DMS53 treated with DMSO at 0.1 percent for 48 hours (cell line): Measurements from ENCODE around the gene DOK1.
A peak's percentile ranks its signal among the peaks of the same experiment; 100 is the strongest.
"Not testable (repeated sequence)": the region's sequence is repeated elsewhere in the genome, so short reads cannot be mapped to it uniquely, and the experiment has no call there.

ENCODE experiments used
- DNase-seq: peaks from one replicate; lab custom pipeline; 2025; ENCODE audit not compliant: unreplicated experiment; lab: John Stamatoyannopoulos, UW

DOK1 gene

DNA sequence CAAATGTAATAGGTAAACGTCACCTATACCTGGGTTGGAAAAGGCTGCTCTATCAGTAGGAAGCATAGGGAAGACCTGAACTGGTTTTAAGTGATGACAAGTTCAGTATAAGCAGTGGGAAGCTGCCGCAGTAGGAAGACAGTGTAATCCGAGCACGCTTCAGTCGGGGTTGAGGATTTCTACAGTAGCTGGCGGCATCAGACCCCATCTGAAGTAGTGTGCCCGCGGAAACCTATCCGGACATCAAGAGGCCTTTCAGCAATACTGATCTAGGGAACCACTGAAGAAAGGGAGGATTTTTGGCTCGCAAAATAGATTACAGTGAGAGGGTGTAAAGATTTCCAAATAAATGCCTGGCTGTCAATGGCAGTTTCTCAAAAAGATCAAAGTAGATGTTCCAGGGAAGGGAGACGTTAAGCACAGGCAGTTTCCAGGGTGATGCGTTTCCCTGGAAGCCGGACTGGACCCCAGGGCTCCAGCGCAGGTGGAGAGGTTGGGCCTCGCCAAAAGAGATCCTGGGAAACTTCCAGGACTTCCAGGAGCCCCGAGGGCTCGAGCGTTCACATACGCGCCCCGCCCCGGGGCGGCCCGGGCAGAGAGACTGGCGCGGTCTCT lies 6.1 kb upstream of the DOK1 start:
- no peak for DNase-seq

DNA sequence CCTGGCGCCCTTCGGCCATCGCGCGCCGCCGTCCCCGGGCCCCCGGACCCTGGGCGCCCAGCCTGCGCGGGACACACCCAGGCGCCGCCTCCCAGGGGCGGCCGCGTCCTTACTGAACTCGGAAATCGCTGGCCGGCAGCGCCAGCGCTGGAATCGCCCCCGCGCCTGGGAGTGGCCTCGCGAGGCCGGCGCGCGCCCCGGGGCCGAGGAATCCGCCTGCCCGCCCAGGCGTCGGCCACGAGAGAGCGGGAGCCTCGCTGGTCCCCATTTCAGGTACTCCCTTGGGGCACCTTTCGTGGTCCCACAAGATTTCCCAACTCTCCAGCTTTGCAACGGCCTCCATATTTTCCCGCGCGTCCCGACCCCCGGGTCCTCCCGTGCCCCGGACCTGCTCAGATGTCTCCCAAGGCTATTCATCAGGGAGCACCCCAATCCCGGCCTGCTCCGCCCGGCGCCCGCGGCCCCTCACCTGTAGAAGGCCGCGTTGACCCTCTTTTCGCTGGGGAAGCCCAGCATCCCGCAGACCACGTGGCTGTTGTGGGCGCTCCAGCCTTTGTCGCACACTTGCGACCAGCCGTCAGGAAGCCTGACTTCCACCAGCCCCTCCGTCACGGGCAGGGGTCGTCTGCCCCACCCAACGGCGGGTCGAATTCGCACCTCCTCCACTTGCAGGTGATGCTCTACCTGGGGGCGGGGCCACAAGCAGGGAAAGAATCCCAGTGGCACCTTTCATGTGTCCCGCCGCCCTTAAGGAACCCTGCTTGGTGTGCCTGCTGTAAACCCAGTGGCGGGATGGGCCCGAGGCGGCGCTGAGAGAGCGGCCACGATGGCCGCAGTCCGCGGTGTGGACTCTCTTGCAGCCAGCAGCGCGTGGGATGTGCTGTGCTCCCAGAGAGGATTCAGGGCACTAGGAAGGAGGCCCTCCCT lies 5.4 kb upstream of the DOK1 start:
- peak; percentile 35 for DNase-seq

DNA sequence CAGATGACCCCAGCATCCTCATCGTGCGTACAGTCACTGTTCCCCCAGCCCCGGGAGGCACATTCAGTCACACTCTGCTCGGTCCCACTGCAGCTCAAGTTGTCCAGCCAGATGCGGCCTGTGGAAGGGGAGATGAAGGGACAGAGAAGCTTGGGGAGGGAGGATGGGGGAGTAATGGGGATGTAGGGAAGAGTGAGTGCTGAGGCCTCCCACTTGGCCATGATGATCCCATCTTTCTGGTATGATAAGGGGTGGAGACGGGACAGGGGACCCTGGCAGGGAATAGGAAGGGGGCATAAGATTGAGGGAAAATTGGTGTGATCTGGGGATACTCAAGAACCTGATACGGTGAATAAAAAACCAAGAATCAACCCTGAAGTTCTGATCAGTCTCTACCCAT lies 4.3 kb upstream of the DOK1 start:
- DNase-seq = no peak

DNA sequence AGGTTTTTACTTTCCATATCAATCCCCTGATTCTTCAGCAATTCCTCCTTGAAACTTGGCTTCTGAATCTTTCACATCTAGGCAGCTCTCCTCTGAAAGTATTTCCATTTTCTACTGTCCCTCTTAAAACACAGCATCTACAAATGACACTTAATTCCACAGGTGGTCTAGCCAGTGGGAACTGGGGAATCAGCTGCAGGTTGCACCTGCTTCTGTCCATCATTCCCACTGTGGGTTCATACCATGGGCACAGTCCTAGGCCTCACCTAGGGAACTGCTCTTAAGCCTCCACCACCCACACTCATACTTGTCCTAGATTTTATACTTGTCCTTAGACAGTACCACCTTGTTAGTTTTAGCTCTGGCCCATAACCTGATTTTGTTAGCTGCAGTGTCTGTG lies 3.0 kb upstream of the DOK1 start:
- no peak for DNase-seq

DNA sequence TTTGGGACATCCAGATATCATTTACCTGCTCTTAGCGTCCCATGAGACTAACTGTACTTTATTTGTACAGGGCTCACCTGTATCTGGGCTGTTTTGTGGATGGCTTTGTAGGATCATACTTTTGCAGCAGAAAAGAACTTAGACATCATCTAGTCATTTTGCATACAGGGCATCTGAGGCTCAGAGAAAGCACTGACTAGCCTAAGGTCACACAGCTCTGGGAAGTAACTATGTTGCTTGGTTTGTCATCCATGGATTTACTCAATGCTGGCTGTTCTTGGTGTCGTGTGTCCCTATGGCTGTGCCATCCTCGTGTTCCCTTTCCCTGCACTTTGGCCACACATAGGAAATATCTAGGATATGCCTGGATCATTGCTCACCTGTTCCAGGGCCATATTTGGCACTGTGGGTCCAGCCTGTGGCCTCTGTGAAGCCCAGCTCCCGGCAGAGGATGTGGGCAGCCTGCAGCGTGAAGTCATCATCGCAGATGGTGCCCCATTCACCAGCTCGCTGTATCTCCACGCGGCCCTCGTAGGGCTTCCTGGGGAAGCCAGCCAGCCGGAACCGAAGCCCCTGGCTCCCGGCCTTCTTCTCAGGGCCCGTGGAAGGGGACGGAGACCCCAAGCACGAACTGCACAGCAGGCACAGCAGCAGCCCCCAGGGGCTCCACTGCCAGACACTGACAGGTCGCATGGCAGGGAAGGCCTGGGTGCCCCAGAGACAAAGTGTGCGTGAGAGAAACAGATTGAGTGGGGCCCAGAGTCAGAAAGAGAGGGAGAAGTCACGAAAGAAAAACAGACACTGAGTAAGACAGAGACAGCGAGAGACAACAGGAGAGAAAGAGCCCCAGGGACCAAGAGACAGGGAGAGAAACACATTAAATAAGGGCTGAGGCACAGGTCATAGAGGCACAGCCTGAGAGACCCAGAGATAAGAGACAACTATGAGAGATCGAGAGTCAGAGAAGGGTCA lies 2.3 kb upstream of the DOK1 start:
- DNase-seq = no peak

DNA sequence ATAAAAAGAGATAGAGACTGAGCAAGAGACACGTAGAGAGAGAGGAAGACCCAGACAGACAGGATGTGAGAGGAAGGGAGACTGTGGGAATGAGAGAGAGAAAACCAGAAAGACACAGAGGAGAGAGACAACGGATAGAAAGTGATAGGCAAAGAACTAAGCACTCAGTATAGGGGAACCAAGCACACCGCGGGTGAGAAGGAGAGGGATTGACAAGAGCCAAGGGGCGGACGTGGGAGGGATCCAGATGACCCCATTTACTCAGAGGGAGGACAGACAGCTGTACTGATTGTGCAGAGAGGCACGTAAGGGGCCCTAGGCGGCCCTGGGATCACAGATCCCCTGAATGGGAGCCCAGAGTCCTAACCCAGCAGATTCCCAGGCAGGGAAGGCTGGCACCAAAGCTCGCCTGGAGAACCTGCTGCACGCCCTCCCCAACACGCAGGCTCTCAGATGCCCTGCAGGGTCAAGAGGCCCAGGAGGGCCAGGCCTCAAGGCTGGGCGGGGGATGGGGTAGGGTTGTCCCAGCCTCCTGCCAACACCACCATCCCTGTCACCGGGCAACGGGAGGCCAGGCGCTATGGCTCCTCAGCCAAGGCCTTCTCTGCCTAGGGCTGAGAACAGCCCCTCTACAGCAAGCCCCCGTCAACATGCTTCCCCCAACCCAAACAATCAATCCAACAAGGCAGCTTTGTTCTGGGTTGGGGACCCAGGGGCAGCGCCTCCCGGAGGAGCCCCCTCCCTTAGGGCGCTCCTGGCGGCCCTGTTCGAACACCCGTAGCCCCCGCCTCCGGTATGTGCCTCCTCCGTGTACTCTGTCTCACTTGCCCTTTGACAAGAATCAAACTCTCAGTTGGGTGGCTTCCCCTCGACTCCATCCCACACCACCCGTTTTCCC lies 1.4 kb upstream of the DOK1 start:
- DNase-seq = no peak

DNA sequence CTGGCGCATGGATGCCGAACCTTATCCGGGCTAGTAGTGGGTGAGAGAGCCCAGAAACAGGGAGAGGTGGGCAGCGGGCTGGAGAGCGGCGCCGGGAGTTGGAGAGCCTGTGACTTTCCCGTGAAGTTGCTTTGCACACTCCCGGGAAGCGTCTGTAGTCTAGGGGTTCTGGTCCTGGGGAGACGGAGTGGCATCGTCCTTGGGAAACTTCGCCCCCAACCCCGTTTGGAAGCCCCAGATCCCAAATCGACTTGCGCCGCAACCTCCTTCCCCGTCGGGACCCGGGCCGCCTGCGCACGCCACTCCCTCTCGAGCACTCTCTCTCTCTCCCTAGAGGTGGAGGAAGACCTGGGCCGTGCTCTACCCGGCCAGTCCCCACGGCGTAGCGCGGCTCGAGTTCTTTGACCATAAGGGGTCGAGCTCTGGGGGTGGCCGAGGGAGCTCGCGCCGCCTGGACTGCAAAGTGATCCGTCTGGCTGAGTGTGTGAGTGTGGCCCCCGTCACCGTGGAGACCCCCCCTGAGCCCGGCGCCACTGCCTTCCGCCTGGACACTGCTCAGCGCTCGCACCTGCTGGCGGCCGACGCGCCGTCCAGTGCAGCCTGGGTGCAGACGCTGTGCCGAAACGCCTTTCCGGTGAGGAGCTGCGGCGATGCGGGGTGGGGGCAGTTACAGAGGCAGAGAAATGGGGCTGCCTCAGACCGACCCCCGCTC lies 456 bp downstream of the DOK1 start:
- DNase-seq = peak; percentile 70

DNA sequence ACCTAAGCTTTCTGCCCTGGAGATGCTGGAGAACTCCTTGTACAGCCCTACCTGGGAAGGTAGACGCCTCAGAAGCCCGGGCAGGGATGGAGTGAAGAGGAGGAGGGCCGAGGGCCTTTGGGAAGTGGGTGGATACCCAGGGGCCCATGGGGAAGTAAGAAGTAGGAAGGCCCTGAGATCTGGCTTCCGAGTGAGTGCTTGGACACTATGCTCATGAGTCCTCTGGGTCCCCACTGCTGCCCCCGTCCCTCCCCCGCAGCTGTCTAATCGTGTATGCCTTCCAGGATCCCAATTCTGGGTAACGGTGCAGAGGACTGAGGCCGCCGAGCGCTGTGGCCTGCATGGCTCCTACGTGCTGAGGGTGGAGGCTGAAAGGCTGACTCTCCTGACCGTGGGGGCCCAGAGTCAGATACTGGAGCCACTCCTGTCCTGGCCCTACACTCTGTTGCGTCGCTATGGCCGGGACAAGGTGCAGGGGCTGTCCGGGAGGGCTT lies 1.1 kb downstream of the DOK1 start:
- no peak for DNase-seq

DNA sequence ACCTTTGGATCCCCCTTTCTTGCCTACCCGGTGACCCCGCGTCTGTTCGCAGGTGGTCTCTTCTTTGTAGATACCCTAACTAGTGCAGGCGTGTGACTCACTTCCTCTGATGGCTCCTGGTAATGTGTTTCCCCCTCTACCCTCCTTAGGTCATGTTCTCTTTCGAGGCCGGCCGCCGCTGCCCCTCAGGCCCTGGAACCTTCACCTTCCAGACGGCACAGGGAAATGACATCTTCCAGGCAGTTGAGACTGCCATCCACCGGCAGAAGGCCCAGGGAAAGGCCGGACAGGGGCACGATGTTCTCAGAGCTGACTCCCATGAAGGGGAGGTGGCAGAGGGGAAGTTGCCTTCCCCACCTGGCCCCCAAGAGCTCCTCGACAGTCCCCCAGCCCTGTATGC lies 1.6 kb downstream of the DOK1 start:
- DNase-seq = no peak

DNA sequence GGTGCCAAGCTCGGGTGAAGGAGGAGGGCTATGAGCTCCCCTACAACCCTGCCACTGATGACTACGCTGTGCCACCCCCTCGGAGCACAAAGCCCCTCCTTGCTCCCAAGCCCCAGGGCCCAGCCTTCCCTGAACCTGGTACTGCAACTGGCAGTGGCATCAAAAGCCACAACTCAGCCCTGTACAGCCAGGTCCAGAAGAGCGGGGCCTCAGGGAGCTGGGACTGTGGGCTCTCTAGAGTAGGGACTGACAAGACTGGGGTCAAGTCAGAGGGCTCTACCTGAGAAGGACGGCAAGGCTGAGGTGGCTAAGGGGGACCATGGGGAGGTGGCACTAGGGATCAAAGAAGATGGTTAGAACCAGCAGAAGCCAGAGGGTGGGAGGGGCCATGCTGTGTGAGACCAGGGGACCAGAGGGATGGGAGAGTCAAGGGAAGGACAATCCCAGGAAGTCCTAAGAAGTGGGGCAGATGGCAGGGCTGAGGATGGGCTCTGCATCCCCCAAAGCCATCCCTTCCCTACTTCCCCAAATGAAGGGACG lies 2.4 kb downstream of the DOK1 start:
- no peak for DNase-seq

DNA sequence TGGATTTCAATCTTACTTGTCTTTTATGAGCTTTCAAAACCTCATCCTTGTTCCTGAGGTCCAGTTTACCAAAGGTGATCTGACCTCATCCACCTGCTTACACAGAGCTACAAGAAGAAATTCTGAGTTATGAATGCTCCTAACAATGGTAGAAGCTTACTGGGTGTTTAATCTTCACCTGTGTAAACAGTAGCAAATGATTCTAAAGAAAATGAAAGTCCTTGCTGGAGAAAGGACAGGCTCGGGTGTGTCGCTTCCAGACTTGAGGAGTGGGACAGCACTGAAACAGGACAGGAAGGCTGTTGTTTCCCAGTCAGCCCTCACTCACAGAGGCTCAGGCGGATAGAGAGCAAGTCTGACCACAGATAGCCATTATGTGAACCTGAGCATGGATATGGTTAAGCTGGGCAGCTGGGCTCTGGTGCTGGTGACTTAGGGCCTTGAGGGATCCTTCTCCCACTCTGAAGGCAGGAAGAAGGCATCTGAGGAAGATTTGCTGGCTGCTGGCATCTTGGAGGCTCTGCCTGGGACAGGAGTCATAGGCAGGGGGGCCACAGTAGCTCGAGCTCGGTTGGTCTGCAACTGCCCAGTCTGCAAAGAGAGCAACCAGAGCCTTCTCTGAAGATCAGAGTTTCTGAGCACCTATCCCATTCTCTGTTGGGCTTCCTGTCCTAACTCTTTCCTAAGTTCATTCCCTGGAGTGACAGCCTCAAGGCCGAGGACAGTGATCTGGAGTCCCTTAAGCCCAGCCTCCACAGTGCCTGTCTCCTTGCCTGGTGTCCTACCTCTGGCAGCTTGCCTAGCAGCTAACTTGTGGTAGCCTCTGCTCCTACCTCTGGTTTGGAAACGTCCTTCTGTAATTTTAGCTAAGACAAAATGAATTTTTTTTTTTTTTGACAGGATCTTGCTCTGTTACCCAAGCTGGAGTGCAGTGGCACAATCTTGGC lies 4.0 kb downstream of the DOK1 start:
- DNase-seq = no peak

DNA sequence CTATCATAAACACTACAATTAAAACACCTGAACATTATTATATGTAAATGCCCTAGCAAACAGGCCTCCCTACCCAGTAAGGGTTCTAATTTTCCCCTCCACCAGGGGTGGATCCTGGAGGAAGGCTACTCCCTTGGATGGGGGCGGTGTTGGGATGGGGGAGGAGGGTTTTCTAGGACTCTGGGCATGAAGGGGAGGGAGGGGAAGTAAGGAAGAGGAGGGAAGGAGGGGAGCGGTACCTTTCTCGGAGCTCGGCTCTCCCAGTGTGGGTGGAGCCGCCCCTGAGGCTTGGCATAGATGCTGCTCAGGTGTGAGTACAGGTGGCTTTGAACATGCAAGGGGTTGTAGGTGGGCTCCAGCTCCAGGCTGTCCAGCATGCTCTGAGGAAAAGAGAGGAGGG lies 5.4 kb downstream of the DOK1 start:
- no peak for DNase-seq

DNA sequence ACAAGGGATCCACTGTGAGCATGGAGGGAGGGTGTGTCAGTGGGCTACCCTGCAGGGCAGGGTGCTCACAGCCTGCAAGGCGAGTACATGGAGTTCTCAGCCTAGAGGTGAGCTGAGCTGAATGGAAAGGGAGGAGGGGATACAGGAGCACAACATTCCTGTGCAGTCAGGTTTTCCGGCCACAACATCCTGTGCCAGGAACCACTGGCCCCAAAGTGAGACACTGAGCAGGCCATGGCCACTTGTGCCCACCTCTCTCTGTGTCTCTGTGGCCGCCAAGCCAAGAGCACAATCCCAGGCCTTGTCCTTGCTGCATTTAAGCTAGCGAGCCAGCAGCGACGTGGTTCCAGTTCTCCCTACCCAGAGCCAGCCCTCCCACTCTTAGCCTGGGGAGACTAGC lies 6.1 kb downstream of the DOK1 start:
- DNase-seq = no peak

DNA sequence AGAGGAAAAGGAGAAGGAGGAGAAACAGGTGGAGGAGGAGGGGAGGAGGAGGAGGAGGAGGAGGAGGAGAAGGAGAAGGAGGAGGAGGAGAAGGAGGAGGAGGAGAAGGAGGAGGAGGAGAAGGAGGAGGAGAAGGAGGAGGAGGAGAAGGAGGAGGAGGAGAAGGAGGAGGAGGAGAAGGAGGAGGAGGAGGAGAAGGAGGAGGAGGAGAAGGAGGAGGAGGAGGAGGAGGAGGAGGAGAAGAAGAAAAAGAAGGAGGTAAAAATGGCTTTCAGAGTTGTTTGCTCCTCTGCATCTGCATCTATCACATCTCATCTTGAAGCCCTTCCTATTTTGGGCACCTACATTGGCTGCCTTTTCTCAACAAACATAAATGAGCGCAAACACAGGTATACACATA lies 6.5 kb downstream of the DOK1 start:
- DNase-seq = not testable (repeated sequence)

DNA sequence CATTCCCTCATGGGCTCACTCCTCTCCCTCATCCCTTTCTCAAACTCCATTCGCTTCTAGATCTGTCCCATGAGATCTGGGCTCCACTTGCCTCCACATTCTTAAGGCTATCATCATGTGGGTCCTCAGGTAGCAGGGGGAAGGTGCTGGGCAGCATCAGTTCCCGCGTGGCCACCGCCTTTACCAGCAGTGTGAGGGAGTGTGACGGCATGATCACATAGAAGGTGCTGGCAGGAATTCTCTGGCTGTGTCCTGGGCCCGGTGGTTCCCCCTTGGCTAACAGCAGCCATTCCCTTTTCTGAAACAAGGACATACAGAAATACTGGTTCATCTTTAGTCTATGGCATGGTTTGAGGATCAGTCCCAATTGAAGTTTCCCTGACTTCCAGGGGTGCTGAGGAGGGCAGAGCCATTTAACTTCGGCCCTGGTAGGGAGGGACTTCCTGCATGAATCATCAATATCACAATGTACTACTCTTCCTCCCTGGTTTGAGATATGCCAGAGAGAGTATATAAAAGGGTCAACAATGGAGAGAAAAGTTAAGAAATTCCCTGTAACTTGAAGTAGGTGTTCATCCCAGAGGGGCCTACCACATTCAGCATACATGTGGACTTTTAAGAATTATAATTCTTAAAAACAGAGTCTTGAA lies 7.7 kb downstream of the DOK1 start:
- DNase-seq = no peak

DNA sequence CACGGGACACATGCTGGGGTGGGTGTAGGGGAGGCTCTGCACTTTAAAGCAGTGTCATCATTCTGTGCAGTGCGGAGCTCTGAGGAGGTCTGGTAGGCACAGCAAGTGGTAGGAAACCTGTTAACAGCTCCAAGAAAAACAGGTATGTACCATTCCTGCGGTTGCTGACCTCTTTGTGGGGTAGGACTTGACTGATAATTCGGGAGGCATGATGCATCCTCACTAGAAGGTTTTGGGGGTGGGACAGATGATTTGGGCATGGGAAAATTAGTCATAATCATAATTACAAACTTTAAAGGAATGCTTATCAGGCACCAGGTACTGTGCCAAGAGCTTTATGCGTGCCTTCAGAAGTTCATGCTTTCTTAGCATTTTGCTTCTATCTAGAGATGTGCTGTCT lies 9.7 kb downstream of the DOK1 start:
- no peak for DNase-seq

DNA sequence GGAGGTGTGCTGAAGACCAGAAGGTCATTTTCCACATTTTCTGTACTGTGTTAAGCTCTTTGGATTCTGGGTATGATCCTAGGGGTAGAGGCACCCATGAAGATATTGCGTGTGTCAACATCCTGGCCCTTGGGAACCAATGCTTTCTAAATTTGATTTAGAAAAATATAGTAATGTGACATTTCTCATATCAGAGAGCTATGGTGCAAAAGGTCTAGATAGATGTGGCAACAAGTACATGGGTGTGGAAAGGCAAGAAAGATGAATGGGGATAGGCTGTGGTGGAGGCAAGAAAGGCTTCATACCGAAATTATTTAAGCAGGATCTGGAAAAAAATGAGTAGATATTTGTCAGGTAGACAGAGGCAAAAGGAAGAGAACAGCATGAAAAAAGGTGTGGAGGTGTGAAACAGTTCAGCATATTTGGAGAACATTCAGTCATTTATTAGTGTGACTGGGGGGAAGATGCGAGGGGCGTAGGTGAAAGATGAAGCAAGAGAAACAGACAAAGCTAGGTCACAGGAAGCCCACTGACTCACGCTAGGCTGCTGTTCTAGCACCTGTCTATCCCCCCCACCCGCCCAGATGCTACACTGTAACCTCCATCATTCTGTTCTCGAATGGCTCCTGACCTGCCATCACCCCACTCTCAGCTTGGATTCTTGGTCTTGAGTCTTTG lies 11.7 kb downstream of the DOK1 start:
- DNase-seq = no peak
